MM.1S (cell line): ENCODE measurements around the gene KRTAP10-9.
"Not testable (repeated sequence)": the region's sequence is repeated elsewhere in the genome, so short reads cannot be mapped to it uniquely, and the experiment has no call there.

Experiments used
- DNase-seq: peaks from one replicate; pipeline ENCODE4 v3.0.0-alpha.2; 2015
- H2AFZ ChIP-seq: fragments of 300-600 bp; sonication (generic); 2 replicates; pipeline ENCODE4 v1.6.0; 2016; ENCODE audit warnings: antibody characterized with exemption, low read length
- H3F3A ChIP-seq: fragments of 300-600 bp; sonication (generic); 2 replicates; pipeline ENCODE4 v1.6.1; 2016; ENCODE audit warnings: mild to moderate bottlenecking, antibody characterized with exemption, low read length, moderate library complexity, mixed read lengths; ENCODE audit not compliant: insufficient read depth
- H3K27ac ChIP-seq: fragments of 300-600 bp; sonication (generic); 2 replicates; pipeline ENCODE4 v1.5.1; 2016; ENCODE audit warnings: mild to moderate bottlenecking, low read length
- H3K27me3 ChIP-seq: fragments of 300-600 bp; sonication (generic); replicated peaks from 2 replicates; pipeline ENCODE4 v1.6.0; 2016; ENCODE audit warnings: low read length; ENCODE audit not compliant: insufficient read depth
- H3K36me3 ChIP-seq: fragments of 300-600 bp; sonication (generic); replicated peaks from 2 replicates; pipeline ENCODE4 v1.6.1; 2016; ENCODE audit warnings: mild to moderate bottlenecking, low read length, mixed read lengths; ENCODE audit not compliant: insufficient read depth
- H3K4me1 ChIP-seq: fragments of 300-600 bp; sonication (generic); 2 replicates; pipeline ENCODE4 v1.6.1; 2016; ENCODE audit warnings: low read length, mixed read lengths
- H3K4me2 ChIP-seq: fragments of 300-600 bp; sonication (generic); 2 replicates; pipeline ENCODE4 v1.6.0; 2016; ENCODE audit warnings: low read depth, low read length
- H3K4me3 ChIP-seq: fragments of 300-600 bp; sonication (generic); 2 replicates; pipeline ENCODE4 v1.5.1; 2016; ENCODE audit warnings: low read length, mixed read lengths
- H3K79me2 ChIP-seq: fragments of 300-600 bp; sonication (generic); 2 replicates; pipeline ENCODE4 v1.6.1; 2016; ENCODE audit warnings: mixed run types, low read length, mixed read lengths
- H3K9ac ChIP-seq: fragments of 300-600 bp; sonication (generic); 2 replicates; pipeline ENCODE4 v1.6.1; 2016; ENCODE audit warnings: low read length, mixed read lengths
- H3K9me2 ChIP-seq: fragments of 300-600 bp; sonication (generic); replicated peaks from 2 replicates; pipeline ENCODE4 v1.6.1; 2016; ENCODE audit warnings: mild to moderate bottlenecking, low read length, mixed read lengths; ENCODE audit not compliant: insufficient read depth
- H3K9me3 ChIP-seq: fragments of 300-600 bp; sonication (generic); replicated peaks from 2 replicates; pipeline ENCODE4 v1.6.1; 2016; ENCODE audit warnings: mild to moderate bottlenecking, low read length, mixed read lengths; ENCODE audit not compliant: insufficient read depth
- H4K20me1 ChIP-seq: fragments of 300-600 bp; sonication (generic); 2 replicates; pipeline ENCODE4 v1.6.1; 2016; ENCODE audit warnings: mild to moderate bottlenecking, low read length, moderate library complexity, mixed read lengths; ENCODE audit not compliant: insufficient read depth
- CTCF ChIP-seq: fragments of 300-600 bp; sonication (generic); IDR thresholded peaks from 2 replicates; pipeline ENCODE4 v1.5.1; 2016; ENCODE audit warnings: antibody characterized with exemption, low read length, mixed read lengths
- EZH2 ChIP-seq: fragments of 300-600 bp; sonication (generic); optimal IDR thresholded peaks from 2 replicates; pipeline ENCODE3; 2017; ENCODE audit warnings: low read depth, mild to moderate bottlenecking, antibody characterized with exemption, low read length, mixed read lengths
- EZH2phosphoT487 ChIP-seq: fragments of 300-600 bp; sonication (generic); IDR thresholded peaks from 2 replicates; pipeline ENCODE4 v1.6.1; 2018; ENCODE audit warnings: antibody characterized with exemption, low read length

The KRTAP10-9 gene

GRCh38 chr21:44623575-44623974 is 3.3 kb upstream of the KRTAP10-9 start:
- Histone ChIP-seq H3K9me3 (no peaks in the 10 kb centered on the region), H3K9ac (no peak overlapping the region), H3K27me3 (peaks cover 55% of the 10 kb centered on the region), H2AFZ (no peak overlapping the region), H3F3A (no peaks in the 10 kb centered on the region), H3K27ac (no peak overlapping the region), H3K36me3 (no peaks in the 10 kb centered on the region), H3K9me2 (no peaks in the 10 kb centered on the region), H3K4me2 (no peak overlapping the region), H3K4me3 (no peak overlapping the region), H3K4me1 (no peaks in the 10 kb centered on the region), H4K20me1 (no peaks in the 10 kb centered on the region), H3K79me2 (no peaks in the 10 kb centered on the region)
- TF ChIP-seq CTCF (no peak), EZH2phosphoT487 (no peak), EZH2 (no peak)
- no peak for DNase-seq

- H3K9me2 ChIP-seq = no peaks in the 10 kb centered on the region
- no peaks in the 10 kb centered on the region for H3K4me1 ChIP-seq
- no peaks in the 10 kb centered on the region for H3K9me3 ChIP-seq
- H3K36me3 ChIP-seq = no peaks in the 10 kb centered on the region
- no peaks in the 10 kb centered on the region for H4K20me1 ChIP-seq
- H3K9ac ChIP-seq = no peak overlapping the region
- no peak overlapping the region for H2AFZ ChIP-seq
- no peak for TF ChIP-seq EZH2phosphoT487
- TF ChIP-seq CTCF = no peak
- no peak for TF ChIP-seq EZH2
- H3F3A ChIP-seq = no peaks in the 10 kb centered on the region
- DNase-seq = no peak
- H3K27me3 ChIP-seq = peaks cover 47% of the 10 kb centered on the region
- H3K4me3 ChIP-seq = no peak overlapping the region
- no peaks in the 10 kb centered on the region for H3K79me2 ChIP-seq
- H3K27ac ChIP-seq = no peak overlapping the region
- H3K4me2 ChIP-seq = no peak overlapping the region
Observed at GRCh38 chr21:44625756-44626155, 1.1 kb upstream of the KRTAP10-9 start.

- no peak for TF ChIP-seq EZH2phosphoT487
- TF ChIP-seq EZH2 = no peak
- no peak for TF ChIP-seq CTCF
- H3K9me2 ChIP-seq = no peaks in the 10 kb centered on the region
- no peak overlapping the region for H3K9ac ChIP-seq
- no peak overlapping the region for H3K27ac ChIP-seq
- peaks cover 47% of the 10 kb centered on the region for H3K27me3 ChIP-seq
- no peak overlapping the region for H2AFZ ChIP-seq
- no peaks in the 10 kb centered on the region for H3K4me1 ChIP-seq
- H4K20me1 ChIP-seq = no peaks in the 10 kb centered on the region
- no peak overlapping the region for H3K4me3 ChIP-seq
- H3K4me2 ChIP-seq = no peak overlapping the region
- no peaks in the 10 kb centered on the region for H3K9me3 ChIP-seq
- H3F3A ChIP-seq = no peaks in the 10 kb centered on the region
- no peaks in the 10 kb centered on the region for H3K79me2 ChIP-seq
- no peaks in the 10 kb centered on the region for H3K36me3 ChIP-seq
- DNase-seq = no peak
Observed at GRCh38 chr21:44626262-44626661, 631 bp upstream of the KRTAP10-9 start.

GRCh38 chr21:44627181-44627822 is 409 bp downstream of the KRTAP10-9 start:
- DNase-seq = not testable (repeated sequence)

GRCh38 chr21:44627831-44628233 is 939 bp downstream of the KRTAP10-9 start:
- H3K9me3 ChIP-seq, H3K4me3 ChIP-seq, H3K79me2 ChIP-seq, H3K36me3 ChIP-seq, H3K4me1 ChIP-seq, H3F3A ChIP-seq, H3K4me2 ChIP-seq, H3K27ac ChIP-seq, H3K9me2 ChIP-seq, H2AFZ ChIP-seq, DNase-seq, H4K20me1 ChIP-seq, H3K9ac ChIP-seq: not testable (repeated sequence)
- peaks cover 55% of the 10 kb centered on the region for H3K27me3 ChIP-seq

More at GRCh38 chr21:44627181-44627822, 409 bp downstream of the KRTAP10-9 start:
- not testable (repeated sequence) for H3K27ac ChIP-seq, H3F3A ChIP-seq, H3K9me2 ChIP-seq, H3K4me3 ChIP-seq, H3K9ac ChIP-seq, H4K20me1 ChIP-seq, H3K4me1 ChIP-seq, H2AFZ ChIP-seq, H3K4me2 ChIP-seq, H3K79me2 ChIP-seq, H3K9me3 ChIP-seq, H3K36me3 ChIP-seq
- peaks cover 50% of the 10 kb centered on the region for H3K27me3 ChIP-seq
